Keratinocyte (primary cell): ENCODE measurements around the gene MTUS2. TPM values are rescaled to one million over a fixed set of nuclear protein-coding genes. Genes with fewer than 3 reads are reported as not detected.

ENCODE experiments used
- DNase-seq: peaks from one replicate; pipeline ENCODE4 v3.0.0-alpha.2; 2011; ENCODE audit warnings: low read depth, missing footprints, low spot score
- FAIRE-seq: peaks from 2 replicates; lab custom pipeline; 2011; peaks lifted over from hg19 to GRCh38; lab: Jason Lieb, UNC
- H2AFZ ChIP-seq: 2 replicates; pipeline ENCODE4 v1.6.0; 2012; ENCODE audit warnings: low read length, control low read depth, inconsistent platforms; ENCODE audit not compliant: control insufficient read depth
- H3K27ac ChIP-seq: 2 replicates; pipeline ENCODE4 v1.5.1; 2011; ENCODE audit warnings: low read length; ENCODE audit not compliant: control insufficient read depth, insufficient read depth
- H3K27me3 ChIP-seq: 3 replicates; pipeline ENCODE4 v1.6.0; 2011; ENCODE audit warnings: low read length; ENCODE audit not compliant: control insufficient read depth, insufficient read depth; ENCODE audit errors: extremely low read depth
- H3K36me3 ChIP-seq, 2 experiments: 2 replicates in 1 of 2; 3 replicates in 1 of 2; pipeline ENCODE4 v1.5.1; 2011; ENCODE audit warnings: low read length in 2 of 2, mild to moderate bottlenecking in 1 of 2; ENCODE audit not compliant: control insufficient read depth in 2 of 2, insufficient read depth in 2 of 2; ENCODE audit errors: extremely low read depth in 1 of 2
- H3K4me1 ChIP-seq: 3 replicates; pipeline ENCODE4 v1.5.1; 2011; ENCODE audit warnings: low read length; ENCODE audit not compliant: control insufficient read depth, insufficient read depth; ENCODE audit errors: extremely low read depth
- H3K4me2 ChIP-seq: 3 replicates; pipeline ENCODE4 v1.6.0; 2011; ENCODE audit warnings: low read depth, low read length; ENCODE audit not compliant: control insufficient read depth, insufficient read depth; ENCODE audit errors: extremely low read depth
- H3K4me3 ChIP-seq, 3 experiments: fragments of 200-600 bp in 1 of 3; sonication (generic) in 1 of 3; 2 replicates in 2 of 3; 3 replicates in 1 of 3; pipeline ENCODE4 v1.5.1; 2011 to 2016; ENCODE audit warnings: low read length in 3 of 3, mild to moderate bottlenecking in 3 of 3, control low read depth in 2 of 3, inconsistent platforms in 1 of 3, low read depth in 1 of 3, mixed read lengths in 1 of 3, mixed run types in 1 of 3, moderate library complexity in 1 of 3; ENCODE audit not compliant: control insufficient read depth in 2 of 3, insufficient read depth in 2 of 3; ENCODE audit errors: extremely low read depth in 1 of 3
- H3K79me2 ChIP-seq: 2 replicates; pipeline ENCODE4 v1.6.0; 2012; ENCODE audit warnings: low read length; ENCODE audit not compliant: control insufficient read depth, insufficient read depth
- H3K9ac ChIP-seq: 3 replicates; pipeline ENCODE4 v1.6.0; 2011; ENCODE audit warnings: low read length; ENCODE audit not compliant: control insufficient read depth, insufficient read depth; ENCODE audit errors: extremely low read depth
- H3K9me1 ChIP-seq: 3 replicates; pipeline ENCODE4 v1.6.0; 2011; ENCODE audit warnings: low read length; ENCODE audit not compliant: control insufficient read depth, insufficient read depth; ENCODE audit errors: extremely low read depth
- H3K9me3 ChIP-seq: 2 replicates; pipeline ENCODE4 v1.5.1; 2012; ENCODE audit warnings: low read depth, low read length; ENCODE audit not compliant: control insufficient read depth
- H4K20me1 ChIP-seq: 3 replicates; pipeline ENCODE4 v1.6.0; 2011; ENCODE audit warnings: low read length; ENCODE audit not compliant: control insufficient read depth, insufficient read depth; ENCODE audit errors: extremely low read depth
- CTCF ChIP-seq, 3 experiments: IDR thresholded peaks in 1 of 3; conservative IDR thresholded peaks in 1 of 3; optimal IDR thresholded peaks in 1 of 3; 2 replicates in 2 of 3; 3 replicates in 1 of 3; pipeline versions ENCODE3 to v1.5.1; 2011; ENCODE audit warnings: low read length in 3 of 3, mild to moderate bottlenecking in 3 of 3, moderate library complexity in 2 of 3, control low read depth in 1 of 3, inconsistent platforms in 1 of 3; ENCODE audit not compliant: insufficient read depth in 2 of 3; ENCODE audit errors: extremely low read depth in 1 of 3
- EZH2 ChIP-seq: IDR thresholded peaks from one replicate; pipeline ENCODE4 v1.6.1; 2012; ENCODE audit warnings: inconsistent platforms, mild to moderate bottlenecking, low read length, moderate library complexity
- dilution Hi-C: fragments of 300-500 bp; cut with MboI; formaldehyde crosslinking; loops from one replicate; pipeline ENCODE4 v1.7.0; 2020; ENCODE audit warnings: low sequenced_read_pairs; ENCODE audit not compliant: extremely low pct_ligation_motif_present
- polyA plus RNA-seq, 5 experiments: library from polyadenylated mRNA; depleted of rRNA in 3 of 5; stranded (reverse) in 3 of 5; stranded (forward) in 1 of 5; unstranded in 1 of 5; fragments of >200 nt; gene quantifications; 1 replicate in 1 of 5; 2 replicates in 3 of 5; 3 replicates in 1 of 5; pipeline versions ENCODE4 v1.2.1 to v1.2.3, GENCODE V29; 2011 to 2012; ENCODE audit warnings: missing spikeins in 2 of 5, low read depth in 1 of 5, low replicate concordance in 1 of 5

MTUS2 gene
- polyA plus RNA-seq, 1 donor (not counting 4 experiments of a cell fraction or from before 2014, with no cell fraction given): 0.17 TPM

GRCh38 chr13:29137016-29137415 lies 316.9 kb downstream of the MTUS2 start:
- H3K27ac ChIP-seq: no peak overlapping the region
- dilution Hi-C loops: no loop called here
- no peaks in the 10 kb centered on the region for H3K36me3 ChIP-seq
- no peak overlapping the region for H3K4me2 ChIP-seq
- no peaks in the 10 kb centered on the region for H3K27me3 ChIP-seq
- FAIRE-seq (no peak), DNase-seq (no peak)
- no peak for TF ChIP-seq EZH2
- no peak for TF ChIP-seq CTCF (optimal IDR thresholded peaks at IDR 0.05 in 1 of 3, IDR thresholded peaks at IDR 0.05 in 1 of 3, conservative IDR thresholded peaks at IDR 0.05 in 1 of 3; ENCODE audit: extremely low read depth in 1 of 3, insufficient read depth in 2 of 3, low read length in 3 of 3)
- H2AFZ ChIP-seq: no peak overlapping the region
- no peaks in the 10 kb centered on the region for H3K9me3 ChIP-seq
- H3K9me1 ChIP-seq: no peaks in the 10 kb centered on the region
- no peak overlapping the region for H3K9ac ChIP-seq
- no peak overlapping the region for H3K4me3 ChIP-seq
- H3K4me1 ChIP-seq: no peaks in the 10 kb centered on the region
- no peaks in the 10 kb centered on the region for H3K79me2 ChIP-seq
- no peaks in the 10 kb centered on the region for H4K20me1 ChIP-seq

GRCh38 chr13:29137995-29138394 lies 317.9 kb downstream of the MTUS2 start:
- H3K36me3 ChIP-seq: no peaks in the 10 kb centered on the region

More at GRCh38 chr13:29137995-29138394, 317.9 kb downstream of the MTUS2 start:
- no peak overlapping the region for H3K9ac ChIP-seq
- dilution Hi-C loops: no loop called here
- no peaks in the 10 kb centered on the region for H3K4me1 ChIP-seq
- H3K4me3 ChIP-seq: no peak overlapping the region
- H3K9me1 ChIP-seq: no peaks in the 10 kb centered on the region
- H4K20me1 ChIP-seq: no peaks in the 10 kb centered on the region
- H3K4me2 ChIP-seq: no peak overlapping the region
- no peak for TF ChIP-seq EZH2
- no peak for TF ChIP-seq CTCF (optimal IDR thresholded peaks at IDR 0.05 in 1 of 3, IDR thresholded peaks at IDR 0.05 in 1 of 3, conservative IDR thresholded peaks at IDR 0.05 in 1 of 3; ENCODE audit: extremely low read depth in 1 of 3, insufficient read depth in 2 of 3, low read length in 3 of 3)
- no peak overlapping the region for H3K27ac ChIP-seq
- H2AFZ ChIP-seq: no peak overlapping the region
- no peaks in the 10 kb centered on the region for H3K27me3 ChIP-seq
- FAIRE-seq: no peak
- DNase-seq: no peak
- H3K9me3 ChIP-seq: no peaks in the 10 kb centered on the region
- no peaks in the 10 kb centered on the region for H3K79me2 ChIP-seq
